Stimulated activated CD8-positive, alpha-beta memory T cell treated with anti-CD3 and anti-CD28 coated beads, Interleukin-2, amount 100 ng/mL, for 48 hours (primary cell): ENCODE data around the gene ACADSB.

Experiments
- DNase-seq, 2 donors: peaks; one replicate each; pipeline ENCODE4 v3.0.0-alpha.2; 2020; ENCODE audit warnings: low read depth in 2 of 2

Gene ACADSB

DNA sequence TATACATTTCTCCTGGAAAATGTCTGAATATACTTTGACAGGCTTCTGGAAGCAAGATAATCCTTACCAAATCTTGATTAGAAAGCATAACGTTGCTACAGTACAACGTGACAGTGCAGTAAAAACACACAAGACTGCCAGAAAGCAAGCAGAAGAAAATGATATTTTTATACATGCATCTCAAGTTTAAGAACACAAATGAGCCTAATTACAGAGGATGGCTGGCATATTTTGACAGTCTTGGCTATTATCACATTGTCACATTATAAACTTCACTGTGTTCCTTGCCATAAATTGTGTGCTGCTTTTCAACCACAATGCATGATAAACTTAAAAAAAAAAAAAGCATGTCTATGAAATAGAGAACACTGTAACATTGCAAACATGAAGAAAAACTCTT is 4.5 kb upstream of the ACADSB start:
- no peak for DNase-seq

DNA sequence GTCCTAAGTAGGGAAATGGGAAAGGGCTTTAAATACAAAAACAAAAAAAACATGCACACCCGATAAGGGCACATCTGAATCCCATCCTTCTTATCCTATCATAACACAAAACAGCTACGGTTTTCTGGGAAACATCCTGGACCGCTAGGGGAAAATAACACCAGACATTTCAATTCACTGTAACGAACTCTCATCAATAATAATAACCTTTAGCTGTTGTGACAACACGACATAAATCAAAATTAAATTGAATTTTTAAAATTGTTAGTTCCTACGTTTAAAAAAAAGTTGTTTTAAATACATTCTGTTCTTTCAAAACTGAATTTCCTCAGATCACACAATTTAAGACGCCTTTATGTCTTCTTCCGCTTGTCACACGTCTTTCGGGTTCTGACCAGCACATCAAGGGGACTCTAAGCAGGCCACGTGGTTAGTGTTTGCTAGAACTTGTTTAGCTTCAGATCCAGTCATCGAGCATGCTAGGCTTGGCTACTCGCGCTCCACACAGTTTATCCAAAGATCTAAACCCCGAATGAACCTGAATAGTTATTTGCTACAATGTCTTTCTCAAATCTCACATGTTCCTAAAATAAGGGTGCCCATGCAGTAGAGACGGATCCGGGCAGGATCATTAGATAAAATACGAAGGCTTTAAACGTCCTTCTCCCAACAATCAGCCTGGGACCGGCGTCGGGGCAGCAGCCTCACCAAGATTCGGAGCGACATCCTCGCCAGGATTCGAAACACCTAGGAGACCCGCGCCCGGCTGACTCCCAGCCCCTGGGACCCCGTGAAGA is 1.1 kb upstream of the ACADSB start:
- peak; percentile 2 to 4 for DNase-seq

DNA sequence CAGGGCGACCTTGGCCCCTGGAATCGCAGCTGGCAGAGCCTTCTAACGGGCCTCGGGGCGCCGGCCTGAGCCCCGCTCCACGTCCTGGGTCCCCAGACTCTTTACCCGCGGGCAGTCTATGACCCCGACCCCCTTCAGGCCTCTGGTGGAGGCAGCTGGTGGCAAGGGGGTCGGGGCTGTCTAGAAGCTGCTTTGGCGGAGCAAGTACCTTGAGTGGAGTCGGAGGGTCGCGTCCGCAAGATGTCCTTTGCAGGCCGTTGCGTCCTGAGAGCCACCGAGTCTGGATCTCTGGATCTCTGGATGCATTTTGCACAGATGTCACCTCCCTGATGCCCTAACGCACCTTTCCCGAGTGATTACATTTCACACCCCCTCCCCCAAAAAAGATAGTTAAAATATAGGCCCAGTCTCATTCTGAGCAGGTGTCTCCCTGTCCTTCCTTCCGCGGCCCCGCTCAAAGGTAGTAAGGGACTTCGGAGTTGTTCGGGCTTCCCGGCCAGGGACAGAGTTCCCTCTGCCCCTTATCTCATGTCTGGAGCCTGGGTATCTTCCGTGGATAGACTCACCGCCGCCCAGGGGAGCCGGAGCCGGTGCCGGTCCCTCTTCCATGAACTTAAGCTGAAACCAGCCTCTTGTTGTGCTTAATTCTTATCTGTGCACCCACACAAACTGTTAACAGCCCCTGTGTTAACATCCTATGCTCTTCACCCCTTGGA is 457 bp downstream of the ACADSB start:
- DNase-seq, result peak; percentile 2

DNA sequence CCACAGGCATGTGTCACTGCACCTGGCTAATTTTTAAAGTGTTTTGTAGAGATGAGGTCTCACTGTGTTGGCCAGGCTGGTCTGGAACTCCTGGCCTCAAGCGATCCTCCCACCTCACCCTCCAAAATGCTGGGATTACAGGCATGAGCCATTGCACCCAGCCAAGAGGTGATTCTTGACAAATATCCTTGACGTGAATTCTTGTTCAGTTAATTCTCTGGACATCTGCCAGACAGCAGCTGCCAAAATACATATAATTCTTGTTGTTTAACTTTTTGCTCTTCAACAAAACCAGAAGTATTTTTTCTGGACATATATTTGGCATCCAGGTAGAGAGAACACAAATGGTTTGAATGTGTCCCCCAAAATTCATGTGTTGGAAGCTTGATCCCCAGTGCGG is 3.2 kb downstream of the ACADSB start:
- no peak for DNase-seq

DNA sequence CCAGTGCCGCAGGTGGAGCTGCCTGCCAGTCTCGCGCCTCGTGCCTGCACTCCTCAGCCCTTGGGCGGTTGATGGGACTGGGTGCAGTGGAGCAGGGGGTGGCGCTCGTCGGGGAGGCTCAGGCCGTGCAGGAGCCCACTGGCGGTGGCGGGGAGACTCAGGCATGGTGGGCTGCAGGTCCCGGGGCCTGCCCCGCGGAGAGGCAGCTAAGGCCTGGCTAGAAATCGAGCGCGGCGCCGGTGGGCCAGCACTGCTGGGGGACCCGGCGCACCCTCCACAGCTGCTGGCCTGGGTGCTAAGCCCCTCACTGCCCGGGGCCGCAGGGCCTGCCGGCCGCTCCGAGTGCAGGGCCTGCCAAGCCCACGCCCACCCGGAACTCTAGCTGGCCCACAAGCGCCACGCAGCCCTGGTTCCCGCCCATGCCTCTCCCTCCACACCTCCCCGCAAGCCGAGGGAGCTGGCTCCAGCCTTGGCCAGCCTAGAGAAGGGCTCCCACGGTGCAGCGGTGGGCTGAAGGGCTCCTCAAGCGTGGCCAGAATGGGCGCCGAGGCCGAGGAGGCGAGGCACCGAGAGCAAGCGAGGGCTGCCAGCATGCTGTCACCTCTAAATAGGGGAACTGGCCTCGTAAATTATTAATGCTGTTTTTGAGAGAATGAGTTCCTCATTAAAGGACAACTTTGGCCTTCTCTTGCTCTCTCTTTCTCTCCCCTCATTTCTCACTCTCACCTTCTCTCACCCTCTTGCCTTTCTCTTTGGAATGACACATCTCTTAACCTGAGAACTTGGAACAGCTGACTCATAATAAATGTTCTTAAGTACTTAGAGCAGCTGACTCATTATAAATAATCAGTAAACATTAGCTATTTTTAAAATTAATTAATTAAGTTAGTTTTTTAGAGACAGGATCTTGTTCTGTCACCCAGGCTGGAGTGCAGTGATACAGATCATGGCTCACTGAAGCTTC is 4.9 kb downstream of the ACADSB start:
- no peak for DNase-seq

DNA sequence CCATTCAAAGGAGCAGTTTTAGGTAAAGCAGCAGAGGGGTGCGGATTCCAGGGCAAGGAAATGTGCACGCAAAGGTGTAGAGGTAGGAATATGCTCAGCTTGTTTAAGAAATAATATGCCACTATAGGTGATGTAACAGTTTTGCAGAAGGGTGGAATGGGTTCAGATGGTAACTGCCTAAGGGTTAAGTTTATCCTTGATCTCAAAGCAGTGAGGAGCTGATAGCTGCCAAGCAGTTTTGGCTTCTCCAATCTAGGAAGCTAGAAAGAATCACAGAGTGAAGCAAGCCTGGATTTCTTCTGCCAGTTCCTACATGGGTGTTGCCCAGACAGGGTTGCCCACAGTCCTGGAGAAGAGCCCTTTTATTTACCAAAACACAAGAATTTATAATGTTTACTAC is 6.0 kb downstream of the ACADSB start:
- DNase-seq, result no peak

DNA sequence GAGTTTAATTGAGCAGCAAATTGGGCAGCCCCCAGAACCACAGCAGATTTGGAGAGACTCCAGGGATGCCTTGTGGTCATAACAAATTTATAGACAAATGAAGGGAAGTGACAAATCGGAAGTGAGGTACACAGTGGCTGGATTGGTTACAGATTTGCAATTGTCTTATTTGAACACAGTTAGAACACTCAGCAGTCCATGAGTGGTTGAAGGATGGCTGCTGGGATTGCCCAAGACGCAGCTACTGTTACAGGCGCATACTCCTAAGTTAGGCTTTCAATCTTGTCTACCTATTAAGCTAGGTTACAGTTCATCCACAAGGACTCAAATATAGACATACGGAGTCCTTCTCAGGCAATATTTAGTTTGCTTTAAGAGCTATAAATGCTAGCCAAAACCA is 7.4 kb downstream of the ACADSB start:
- no peak for DNase-seq

DNA sequence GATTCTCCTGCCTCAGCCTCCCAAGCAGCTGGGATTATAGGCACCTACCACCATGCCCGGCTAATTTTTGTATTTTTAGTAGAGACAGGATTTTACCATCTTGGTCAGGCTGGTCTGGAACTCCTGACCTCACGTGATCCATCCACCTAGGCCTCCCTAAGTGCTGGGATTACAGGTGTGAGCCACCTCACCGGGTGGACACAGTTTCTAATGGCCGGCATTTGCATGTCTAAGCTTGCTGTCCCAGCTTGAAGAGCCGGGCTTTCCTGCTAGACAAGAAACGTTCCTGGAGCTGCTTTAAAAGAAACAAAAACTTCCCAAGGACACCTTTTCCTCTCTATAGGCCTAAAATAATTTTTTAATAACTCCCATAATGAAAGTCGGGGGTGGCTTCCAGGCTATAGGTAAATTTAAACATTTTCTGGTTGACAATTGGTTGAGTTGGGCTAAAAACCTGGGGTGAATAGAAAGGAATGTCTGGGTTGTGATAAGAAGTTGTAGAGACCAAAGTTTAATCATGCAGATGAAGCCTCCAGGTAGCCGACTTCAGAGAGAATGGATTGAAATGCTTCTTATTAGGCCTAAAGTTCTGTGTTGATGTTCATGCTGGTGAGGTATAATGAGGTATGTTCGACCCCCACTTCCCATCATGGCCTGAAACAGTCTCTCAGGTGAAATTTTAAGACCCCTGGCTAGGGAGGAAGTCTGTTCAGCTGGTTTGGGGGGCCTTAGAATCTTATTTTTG is 8.8 kb downstream of the ACADSB start:
- no peak for DNase-seq

DNA sequence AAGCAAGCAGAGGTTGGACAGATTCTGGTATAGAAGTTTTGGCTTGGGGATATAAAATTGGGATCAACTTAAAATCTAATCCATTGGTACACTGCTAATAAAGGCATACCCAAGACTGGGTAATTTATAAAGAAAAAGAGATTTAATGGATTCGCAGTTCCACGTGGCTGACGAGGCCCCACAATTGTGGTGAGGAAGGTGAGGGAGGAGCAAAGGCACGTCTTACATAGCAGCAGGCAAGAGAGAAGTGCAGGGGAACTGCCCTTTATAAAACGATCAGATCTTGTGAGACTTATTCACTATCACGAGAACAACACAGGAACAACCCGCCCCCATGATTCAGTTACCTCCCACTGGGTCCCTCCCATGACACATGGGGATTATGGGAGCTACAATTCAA is 9.7 kb downstream of the ACADSB start:
- no peak for DNase-seq

DNA sequence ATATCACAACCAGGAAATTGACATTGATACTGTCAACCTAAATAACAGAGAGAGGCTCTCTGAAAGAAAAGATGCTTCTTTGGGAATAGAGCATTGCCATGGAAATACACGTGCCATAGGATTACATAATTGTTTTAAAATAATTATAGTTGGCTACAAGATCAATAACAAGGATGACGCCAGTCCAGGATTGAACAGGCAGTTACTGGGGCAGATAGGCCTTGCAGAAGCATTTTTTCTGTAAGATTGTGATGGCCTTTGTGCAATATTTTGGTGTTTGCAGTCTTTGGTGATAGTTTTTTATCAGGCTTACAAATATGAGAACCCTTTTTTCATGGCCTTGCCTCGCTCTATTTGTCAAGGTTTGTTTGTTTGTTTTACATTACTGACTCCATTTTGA is 10.5 kb downstream of the ACADSB start:
- no peak for DNase-seq

DNA sequence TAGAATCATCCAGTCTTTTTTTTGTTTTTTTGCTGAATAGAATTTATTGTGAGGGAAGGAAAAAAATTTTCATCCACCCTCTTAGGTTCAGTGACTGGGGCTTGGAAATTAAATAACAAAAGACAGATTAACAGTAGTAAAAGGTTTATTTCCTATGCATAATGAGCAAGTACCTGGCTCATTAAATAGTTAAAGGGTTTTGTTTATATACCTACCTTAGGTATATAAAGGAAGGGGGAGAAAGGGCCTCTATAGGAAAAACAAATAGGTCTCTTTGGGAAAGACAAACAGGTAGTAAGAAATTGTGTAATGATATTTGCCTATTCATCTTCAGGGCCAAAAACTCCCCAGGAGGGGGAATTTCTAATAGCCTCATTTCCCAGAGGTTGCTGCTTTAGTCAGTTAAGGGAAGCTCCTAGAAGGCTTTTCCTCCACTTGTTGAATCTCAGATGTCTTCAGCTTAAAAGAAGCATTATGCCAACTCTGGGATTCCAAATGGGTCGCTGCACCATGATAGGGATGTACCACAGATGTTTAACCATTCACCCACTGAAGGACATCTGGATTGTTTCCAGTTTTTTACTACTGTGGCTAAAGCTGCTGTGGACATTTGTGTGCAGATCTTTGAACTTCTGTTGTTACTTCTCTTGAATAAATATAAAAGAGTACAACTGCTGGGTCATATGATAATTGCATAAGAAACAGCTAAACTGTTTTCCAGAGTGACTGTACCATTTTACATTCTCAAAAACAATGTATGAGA is 11.3 kb downstream of the ACADSB start:
- no peak for DNase-seq

DNA sequence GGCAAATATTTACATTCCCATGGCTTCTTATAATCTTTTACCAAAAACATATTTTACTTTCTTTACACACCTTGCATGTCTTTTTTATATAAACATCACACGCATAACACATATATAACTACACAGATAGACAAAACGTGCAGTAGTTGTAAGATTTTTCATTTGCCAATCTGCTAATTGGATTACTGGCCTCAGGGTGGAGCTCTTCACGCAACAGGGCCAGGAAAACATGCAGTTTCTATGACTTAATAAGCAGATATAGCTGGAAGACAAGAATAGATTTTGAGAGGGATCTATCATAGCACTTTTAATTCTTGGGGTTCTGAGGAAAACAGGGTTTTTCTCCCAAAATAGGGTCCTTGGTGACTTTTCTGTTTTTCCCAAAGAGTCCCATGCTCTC is 12.7 kb downstream of the ACADSB start:
- no peak for DNase-seq

DNA sequence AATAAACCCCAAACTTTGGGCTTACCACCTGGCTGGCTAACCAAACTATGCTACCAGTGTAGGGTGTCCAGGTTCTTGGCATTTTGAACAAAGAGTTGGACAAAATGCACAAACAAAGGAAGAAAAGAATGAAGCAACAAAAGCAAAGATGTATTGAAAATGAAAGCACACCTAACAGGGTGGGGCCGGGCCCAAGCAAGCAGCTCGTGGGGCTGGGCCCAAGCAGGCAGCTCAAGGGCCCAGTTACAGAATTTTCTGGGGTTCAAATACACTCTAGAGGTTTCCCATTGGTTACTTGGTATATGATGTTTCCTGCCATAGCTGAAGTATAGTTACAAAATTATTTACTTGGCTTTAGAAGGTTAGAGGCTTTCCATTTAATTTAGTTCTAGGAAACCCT is 15.7 kb downstream of the ACADSB start:
- DNase-seq, result no peak

DNA sequence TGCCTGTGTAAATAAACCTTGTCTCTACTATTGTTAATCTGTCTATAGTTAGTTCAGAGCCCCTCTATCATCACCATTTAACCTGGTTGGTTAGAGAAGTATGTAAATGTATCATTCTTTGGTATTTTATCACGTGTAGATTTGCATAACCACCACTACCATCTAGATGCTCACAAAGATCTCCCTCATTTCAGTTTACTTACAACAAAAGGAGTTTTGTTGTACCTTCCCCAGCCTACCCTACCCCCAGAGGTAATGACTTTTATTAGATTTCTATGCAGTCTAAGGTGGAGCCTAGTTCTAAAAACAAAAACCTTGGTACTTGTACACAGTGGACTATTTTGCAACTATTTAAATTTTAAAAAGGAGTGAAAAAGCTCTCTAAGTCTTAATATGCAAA is 17.5 kb downstream of the ACADSB start:
- DNase-seq, result no peak

DNA sequence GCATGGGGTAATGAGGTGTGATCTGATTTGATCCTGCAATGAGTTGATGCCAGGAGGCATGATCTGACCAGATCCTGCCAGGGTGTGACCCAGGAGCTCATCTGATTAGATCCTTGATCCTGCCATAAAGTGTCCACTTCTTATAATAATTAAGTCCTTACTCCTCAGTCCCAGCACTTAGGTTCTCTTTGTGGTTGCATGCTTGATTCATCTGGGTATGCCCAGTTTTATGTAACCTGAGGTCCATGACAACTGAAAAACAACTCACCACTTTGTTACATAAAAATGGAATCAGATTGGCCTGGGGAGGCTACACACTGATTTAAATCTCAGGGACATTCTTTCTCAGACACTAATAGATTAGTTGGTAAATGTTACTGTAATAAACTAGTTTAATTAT is 19.1 kb downstream of the ACADSB start:
- no peak for DNase-seq

DNA sequence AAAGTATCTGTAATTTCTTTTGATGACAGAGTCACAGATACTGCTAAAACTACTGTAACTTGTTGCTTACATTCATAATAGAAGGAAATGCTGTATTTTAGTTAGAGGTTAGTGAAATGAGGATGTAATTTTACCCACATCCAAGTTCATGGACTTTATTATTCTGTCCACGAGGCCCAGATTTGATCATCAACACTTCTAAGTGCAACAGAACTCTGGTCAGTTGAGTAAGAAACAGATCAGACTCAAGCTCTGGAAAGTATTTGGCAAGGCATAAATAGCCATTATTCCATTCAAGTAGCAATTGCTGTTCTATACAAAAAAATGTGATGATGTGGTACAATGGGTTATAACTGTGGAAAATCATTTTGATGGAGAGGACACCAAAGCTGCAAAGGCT is 22.3 kb downstream of the ACADSB start:
- DNase-seq, result no peak

DNA sequence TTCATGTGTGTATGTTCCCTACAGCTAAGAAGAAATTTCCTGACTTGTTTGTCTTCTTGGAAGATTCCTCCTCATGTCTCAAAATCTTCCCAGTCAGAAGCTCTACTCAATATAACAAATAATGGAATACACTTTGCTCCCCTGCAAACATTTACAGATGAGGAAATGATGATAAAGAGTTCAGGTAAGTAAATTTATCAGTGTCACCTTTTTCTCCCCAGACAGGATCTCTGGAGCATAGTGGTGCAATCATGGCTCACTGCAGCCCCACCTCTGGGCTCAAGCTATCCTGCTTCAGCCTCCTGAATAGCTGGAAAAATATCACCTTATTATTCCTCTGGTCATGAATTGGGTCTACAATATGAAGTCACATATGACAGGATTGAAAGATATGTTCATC is 25.5 kb downstream of the ACADSB start:
- DNase-seq, result no peak

DNA sequence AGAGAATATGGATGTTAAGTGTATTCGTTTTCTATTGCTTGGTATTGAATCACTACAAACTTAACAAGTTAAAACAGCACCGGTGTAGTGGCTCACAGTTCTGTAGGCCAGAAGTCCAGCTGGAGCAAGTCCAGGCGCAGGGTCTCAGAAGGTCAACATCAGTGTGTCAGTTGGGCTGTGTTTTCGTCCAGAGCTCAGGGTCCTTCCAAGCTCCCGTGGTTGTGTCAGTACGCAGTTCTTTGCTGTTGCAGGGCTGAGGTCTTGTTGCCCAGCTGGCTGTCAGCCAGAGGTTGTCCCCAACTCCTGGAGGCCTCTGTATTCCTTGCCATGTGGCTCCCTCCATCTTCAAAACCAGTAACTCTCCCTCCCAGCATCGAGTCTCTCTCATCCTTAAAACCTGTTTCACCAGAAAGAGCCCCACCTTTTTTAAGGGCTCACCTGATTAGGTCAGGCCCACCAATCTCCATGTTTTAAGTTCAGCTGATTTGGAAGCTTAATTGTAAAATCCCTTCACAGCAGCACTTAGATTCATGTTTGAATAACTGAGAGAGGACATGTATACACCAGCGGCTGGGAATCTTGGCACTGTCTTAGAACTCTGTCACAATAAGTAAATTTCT is 26.8 kb downstream of the ACADSB start:
- no peak for DNase-seq

DNA sequence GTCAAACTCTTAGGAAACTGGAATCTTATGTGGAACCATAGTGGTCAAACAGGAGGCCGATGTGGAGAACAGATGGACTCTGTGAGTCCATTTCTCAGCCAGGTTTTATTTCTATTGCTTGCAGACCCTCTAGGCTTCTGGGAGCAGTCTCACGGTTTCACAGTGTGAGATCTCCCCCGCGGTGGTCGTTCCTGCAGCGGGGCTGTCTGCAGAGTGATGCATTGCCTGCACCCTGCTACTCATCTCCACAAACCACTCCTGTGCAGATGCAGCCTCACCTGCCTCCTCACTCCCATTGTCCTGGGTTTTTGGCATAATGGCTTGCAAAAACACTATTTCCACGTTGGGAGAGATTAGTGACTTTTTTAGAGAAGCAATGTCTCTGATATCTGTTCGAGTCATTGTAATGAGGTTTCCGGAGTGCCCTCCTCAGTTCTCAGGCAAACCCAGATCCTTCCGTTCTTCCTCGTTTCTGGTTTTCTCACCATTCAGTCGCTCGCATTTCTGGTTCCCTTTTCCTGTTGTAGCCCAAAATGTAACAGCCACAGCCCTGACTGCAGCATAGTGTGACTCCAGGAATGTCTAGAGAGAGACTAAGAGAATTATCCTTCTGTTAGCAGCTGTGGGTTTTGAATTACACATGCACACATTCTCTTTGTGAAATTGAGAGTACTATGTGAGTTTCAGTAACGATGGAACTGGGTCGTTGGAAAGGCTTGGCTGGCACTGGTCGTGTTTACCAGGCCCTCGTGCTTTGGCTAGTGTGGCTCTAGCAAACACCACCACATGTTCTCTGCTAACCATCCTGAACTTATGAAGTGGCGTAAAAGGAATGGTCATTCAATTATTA is 30.2 kb downstream of the ACADSB start:
- DNase-seq, result no peak

DNA sequence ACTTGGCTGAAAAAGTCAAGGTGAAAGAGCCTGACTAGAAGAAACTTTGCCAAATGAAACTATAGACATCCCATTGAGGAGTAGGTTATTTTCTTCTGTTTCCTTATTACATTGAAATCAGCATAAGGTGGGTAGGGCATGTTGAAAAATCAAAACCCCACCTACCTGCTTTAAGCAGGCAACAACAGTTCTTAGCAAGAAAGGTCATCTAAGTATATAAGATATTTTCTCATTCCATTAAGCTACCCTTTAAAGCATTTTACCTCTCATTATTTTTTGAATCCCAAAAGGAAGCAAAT is 30.8 kb downstream of the ACADSB start:
- no peak for DNase-seq
